Endodermal cell (in vitro differentiated cells): ENCODE data around the gene HOXB3. TPM values are rescaled to one million over a fixed set of nuclear protein-coding genes. Genes with fewer than 3 reads are reported as not detected.

Experiments
- DNase-seq: peaks from one replicate; pipeline ENCODE4 v3.0.0-alpha.2; 2017
- H3K27ac ChIP-seq: 2 replicates; pipeline ENCODE4 v1.5.1; 2013; ENCODE audit warnings: mild to moderate bottlenecking, low read depth, low read length, moderate library complexity
- H3K27me3 ChIP-seq: 2 replicates; pipeline ENCODE4 v1.6.1; 2013; ENCODE audit warnings: mild to moderate bottlenecking, low read length, moderate library complexity; ENCODE audit not compliant: insufficient read depth, control insufficient read depth, poor library complexity, severe bottlenecking
- H3K36me3 ChIP-seq: 2 replicates; pipeline ENCODE4 v1.7.0; 2013; ENCODE audit warnings: mild to moderate bottlenecking, low read length, moderate library complexity; ENCODE audit not compliant: control insufficient read depth, insufficient read depth
- H3K4me1 ChIP-seq: one replicate; pipeline ENCODE4 v1.7.0; 2013; ENCODE audit warnings: low read length; ENCODE audit not compliant: control insufficient read depth, insufficient read depth
- H3K4me3 ChIP-seq: 2 replicates; pipeline ENCODE4 v1.5.1; 2013; ENCODE audit warnings: mild to moderate bottlenecking, low read length, moderate library complexity
- H3K9ac ChIP-seq: 2 replicates; pipeline ENCODE4 v1.6.1; 2013; ENCODE audit warnings: mild to moderate bottlenecking, low read length, moderate library complexity; ENCODE audit not compliant: poor library complexity, severe bottlenecking; ENCODE audit errors: extremely low read depth
- H3K9me3 ChIP-seq: 2 replicates; pipeline ENCODE4 v1.6.1; 2013; ENCODE audit warnings: mild to moderate bottlenecking, low read length, moderate library complexity; ENCODE audit not compliant: control insufficient read depth
- H3K27ac Mint-ChIP-seq: 2 replicates; pipeline ENCODE4 v1.8.0; 2020; ENCODE audit warnings: mixed read lengths
- H3K27me3 Mint-ChIP-seq: 2 replicates; pipeline ENCODE4 v1.8.0; 2021; ENCODE audit warnings: mild to moderate bottlenecking, mixed read lengths; ENCODE audit not compliant: insufficient read depth
- H3K36me3 Mint-ChIP-seq: 2 replicates; pipeline ENCODE4 v1.8.0; 2020; ENCODE audit warnings: low read depth, mixed read lengths
- H3K4me1 Mint-ChIP-seq: 2 replicates; pipeline ENCODE4 v1.8.0; 2020; ENCODE audit warnings: mixed read lengths
- H3K4me3 Mint-ChIP-seq: 2 replicates; pipeline ENCODE4 v1.8.0; 2020; ENCODE audit warnings: mild to moderate bottlenecking, moderate library complexity, mixed read lengths
- H3K9me3 Mint-ChIP-seq: 2 replicates; pipeline ENCODE4 v1.8.0; 2020; ENCODE audit warnings: mild to moderate bottlenecking, mixed read lengths
- WGBS, 2 experiments: methylation state at CpG; one replicate each; pipeline versions ENCODE4 v1.1.5 to v1.1.7; 2013; ENCODE audit warnings: missing lambda C conversion rate in 2 of 2, mixed read lengths in 1 of 2; ENCODE audit not compliant: insufficient coverage in 1 of 2, insufficient read length in 1 of 2; 5-methylcytosine and 5-hydroxymethylcytosine counted together
- total RNA-seq, 2 donors: library from RNA; stranded (reverse); fragmentation: NEBNext Ultra II Directional in 1 of 2; extraction: Animal tissue kit (Norgen Biotek cat#: 25700) in 1 of 2; gene quantifications; 2 replicates in 1 of 2; 3 replicates in 1 of 2; pipeline ENCODE4 v1.2.1, GENCODE V29; 2021
- TF ChIP-seq, protein P1 (sequence below): fragments of 200-600 bp; sonication (generic); conservative IDR thresholded peaks from 2 replicates; pipeline ENCODE4 v1.5.0; 2021; ENCODE audit warnings: antibody characterized with exemption, mild to moderate bottlenecking

HOXB3 gene
- total RNA-seq, 2 donors from 2014 or later = not detected

DNA sequence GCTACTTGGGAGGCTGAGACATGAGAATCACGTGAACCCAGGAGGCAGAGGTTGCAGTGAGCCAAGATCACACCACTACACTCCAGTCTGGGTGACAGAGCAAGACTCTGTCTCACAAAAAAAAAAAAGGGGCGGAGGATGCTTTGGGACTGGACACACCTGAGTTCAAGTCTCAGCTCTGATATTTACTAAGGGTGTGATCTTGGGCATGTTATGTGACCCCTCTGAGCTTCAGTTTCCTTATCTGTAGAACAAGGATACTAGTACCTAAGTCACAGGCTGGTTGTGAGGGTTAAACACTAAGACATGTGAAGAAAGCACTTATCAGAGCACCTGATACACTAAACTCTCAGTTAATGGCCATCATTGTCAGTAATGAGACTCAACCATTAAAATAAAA is 85.1 kb downstream of the HOXB3 start:
- peaks cover 28% of the 10 kb centered on the region for H3K4me1 ChIP-seq
- H3K4me3 Mint-ChIP-seq = no peak overlapping the region
- WGBS, 2 experiments = 91 to 100% methylated on average over 1 to 2 of the region's 2 CpGs
- DNase-seq = no peak
- TF ChIP-seq, protein P1, sequence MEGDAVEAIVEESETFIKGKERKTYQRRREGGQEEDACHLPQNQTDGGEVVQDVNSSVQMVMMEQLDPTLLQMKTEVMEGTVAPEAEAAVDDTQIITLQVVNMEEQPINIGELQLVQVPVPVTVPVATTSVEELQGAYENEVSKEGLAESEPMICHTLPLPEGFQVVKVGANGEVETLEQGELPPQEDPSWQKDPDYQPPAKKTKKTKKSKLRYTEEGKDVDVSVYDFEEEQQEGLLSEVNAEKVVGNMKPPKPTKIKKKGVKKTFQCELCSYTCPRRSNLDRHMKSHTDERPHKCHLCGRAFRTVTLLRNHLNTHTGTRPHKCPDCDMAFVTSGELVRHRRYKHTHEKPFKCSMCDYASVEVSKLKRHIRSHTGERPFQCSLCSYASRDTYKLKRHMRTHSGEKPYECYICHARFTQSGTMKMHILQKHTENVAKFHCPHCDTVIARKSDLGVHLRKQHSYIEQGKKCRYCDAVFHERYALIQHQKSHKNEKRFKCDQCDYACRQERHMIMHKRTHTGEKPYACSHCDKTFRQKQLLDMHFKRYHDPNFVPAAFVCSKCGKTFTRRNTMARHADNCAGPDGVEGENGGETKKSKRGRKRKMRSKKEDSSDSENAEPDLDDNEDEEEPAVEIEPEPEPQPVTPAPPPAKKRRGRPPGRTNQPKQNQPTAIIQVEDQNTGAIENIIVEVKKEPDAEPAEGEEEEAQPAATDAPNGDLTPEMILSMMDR = no peak
- peaks cover 41% of the 10 kb centered on the region for H3K27me3 ChIP-seq
- no peaks in the 10 kb centered on the region for H3K9me3 Mint-ChIP-seq
- no peaks in the 10 kb centered on the region for H3K9me3 ChIP-seq
- H3K4me3 ChIP-seq = no peak overlapping the region
- H3K27ac Mint-ChIP-seq = no peak overlapping the region
- no peaks in the 10 kb centered on the region for H3K36me3 Mint-ChIP-seq
- no peaks in the 10 kb centered on the region for H3K36me3 ChIP-seq
- peaks cover 92% of the 10 kb centered on the region for H3K27me3 Mint-ChIP-seq
- no peak overlapping the region for H3K27ac ChIP-seq
- peaks cover 29% of the 10 kb centered on the region for H3K4me1 Mint-ChIP-seq
- no peak overlapping the region for H3K9ac ChIP-seq

DNA sequence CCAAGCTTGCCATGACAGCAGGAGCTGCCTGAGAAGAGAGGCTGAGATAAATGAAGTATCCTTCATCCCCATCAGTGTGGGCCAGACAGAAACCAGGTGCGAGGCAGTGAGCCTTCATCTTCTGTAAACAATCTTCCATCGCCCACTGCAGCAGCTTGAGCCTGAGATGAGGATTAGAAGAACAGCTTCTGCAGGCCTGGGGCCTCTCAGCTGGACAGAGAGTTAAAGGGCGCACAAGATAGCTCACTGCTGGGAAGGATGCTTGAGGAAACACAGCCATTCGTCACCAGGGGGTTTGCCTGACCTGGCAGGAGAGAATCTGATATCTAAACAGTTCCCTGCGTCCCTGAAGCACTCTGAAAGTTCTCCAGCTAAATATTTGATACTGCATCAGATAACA is 86.3 kb downstream of the HOXB3 start:
- no peak overlapping the region for H3K4me3 ChIP-seq
- Mint-ChIP-seq H3K27ac (no peak overlapping the region), H3K4me3 (no peak overlapping the region), H3K36me3 (no peaks in the 10 kb centered on the region), H3K27me3 (peaks cover 94% of the 10 kb centered on the region), H3K4me1 (peaks cover 30% of the 10 kb centered on the region), H3K9me3 (no peaks in the 10 kb centered on the region)
- peak; percentile 79 for DNase-seq
- no peak overlapping the region for H3K9ac ChIP-seq
- no peaks in the 10 kb centered on the region for H3K9me3 ChIP-seq
- 34 to 57% methylated on average over 5 of the region's 5 CpGs for WGBS, 2 experiments
- peaks cover 50% of the 10 kb centered on the region for H3K27me3 ChIP-seq
- H3K36me3 ChIP-seq = no peaks in the 10 kb centered on the region
- TF ChIP-seq, protein P1 = no peak
- H3K4me1 ChIP-seq = peaks cover 28% of the 10 kb centered on the region
- no peak overlapping the region for H3K27ac ChIP-seq

DNA sequence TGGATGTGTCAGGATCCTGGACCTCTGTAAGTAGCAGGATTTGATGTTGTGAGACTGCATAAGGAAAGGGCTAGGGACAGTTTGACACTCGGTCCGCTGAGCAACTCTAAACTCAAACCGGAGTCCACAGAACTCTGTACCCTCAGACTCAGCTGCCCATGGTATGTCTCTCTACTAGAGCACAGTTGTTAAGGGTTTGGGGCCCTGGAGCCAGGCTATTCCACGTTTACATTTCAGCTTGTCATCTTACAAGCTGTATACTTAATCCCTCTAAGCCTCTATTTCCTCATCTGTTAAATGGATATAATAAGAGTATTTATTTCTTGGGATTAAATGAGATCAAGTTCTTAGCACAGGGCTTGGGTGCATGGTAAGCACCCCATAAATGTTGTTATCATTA is 87.1 kb downstream of the HOXB3 start:
- no peaks in the 10 kb centered on the region for H3K9me3 Mint-ChIP-seq
- H3K27me3 Mint-ChIP-seq = peaks cover 94% of the 10 kb centered on the region
- H3K36me3 Mint-ChIP-seq = no peaks in the 10 kb centered on the region
- WGBS, 2 experiments = 86 to 88% methylated on average over 3 to 4 of the region's 4 CpGs
- H3K36me3 ChIP-seq = no peaks in the 10 kb centered on the region
- H3K9me3 ChIP-seq = no peaks in the 10 kb centered on the region
- DNase-seq = no peak
- no peak overlapping the region for H3K4me3 ChIP-seq
- H3K27ac Mint-ChIP-seq = no peak overlapping the region
- H3K4me1 Mint-ChIP-seq = peaks cover 37% of the 10 kb centered on the region
- peaks cover 30% of the 10 kb centered on the region for H3K4me1 ChIP-seq
- no peak overlapping the region for H3K4me3 Mint-ChIP-seq
- H3K27ac ChIP-seq = no peak overlapping the region
- no peak overlapping the region for H3K9ac ChIP-seq
- H3K27me3 ChIP-seq = peaks cover 53% of the 10 kb centered on the region
- TF ChIP-seq, protein P1 = no peak
